KMS-11 (cell line): ENCODE measurements around the gene GARS1.

ENCODE experiments used
- H2AFZ ChIP-seq: fragments of 200-600 bp; sonication (generic); 2 replicates; pipeline ENCODE4 v1.6.1; 2016; ENCODE audit warnings: antibody characterized with exemption, mixed run types, low read depth
- H3K27ac ChIP-seq: fragments of 200-600 bp; sonication (generic); 2 replicates; pipeline ENCODE4 v1.6.1; 2016; ENCODE audit warnings: mild to moderate bottlenecking, mixed run types
- H3K27me3 ChIP-seq: fragments of 200-600 bp; sonication (generic); 2 replicates; pipeline ENCODE4 v1.6.1; 2017; ENCODE audit warnings: mild to moderate bottlenecking, low read depth, mixed run types, moderate library complexity; ENCODE audit not compliant: insufficient read depth
- H3K36me3 ChIP-seq: fragments of 200-600 bp; sonication (generic); 2 replicates; pipeline ENCODE4 v1.6.1; 2017; ENCODE audit warnings: mild to moderate bottlenecking, mixed run types; ENCODE audit not compliant: insufficient read depth
- H3K4me1 ChIP-seq: fragments of 200-600 bp; sonication (generic); 2 replicates; pipeline ENCODE4 v1.6.1; 2016; ENCODE audit warnings: mild to moderate bottlenecking, low read depth, mixed run types; ENCODE audit not compliant: poor library complexity, severe bottlenecking
- H3K4me2 ChIP-seq: fragments of 200-600 bp; sonication (generic); 2 replicates; pipeline ENCODE4 v1.7.0; 2016; ENCODE audit warnings: mild to moderate bottlenecking, mixed run types
- H3K4me3 ChIP-seq: fragments of 200-600 bp; sonication (generic); IDR thresholded peaks from 2 replicates; pipeline ENCODE4 v1.6.1; 2017; ENCODE audit warnings: low read depth, low read length, mixed read lengths; ENCODE audit not compliant: insufficient read depth
- H3K79me2 ChIP-seq: fragments of 200-600 bp; sonication (generic); 2 replicates; pipeline ENCODE4 v1.6.1; 2016; ENCODE audit warnings: low read depth, mixed run types; ENCODE audit not compliant: insufficient read depth
- H3K9ac ChIP-seq: fragments of 200-600 bp; sonication (generic); 2 replicates; pipeline ENCODE4 v1.6.1; 2016; ENCODE audit warnings: mild to moderate bottlenecking, mixed run types
- H4K20me1 ChIP-seq: fragments of 200-600 bp; sonication (generic); 2 replicates; pipeline ENCODE4 v1.6.1; 2016; ENCODE audit warnings: mild to moderate bottlenecking, mixed run types; ENCODE audit not compliant: insufficient read depth
- TF ChIP-seq, protein P1 (sequence below): fragments of 200-600 bp; sonication (generic); conservative IDR thresholded peaks from 2 replicates; pipeline ENCODE4 v1.6.1; 2017; ENCODE audit warnings: low read depth, mild to moderate bottlenecking, antibody characterized with exemption, low read length, moderate library complexity, mixed read lengths

Gene GARS1

DNA sequence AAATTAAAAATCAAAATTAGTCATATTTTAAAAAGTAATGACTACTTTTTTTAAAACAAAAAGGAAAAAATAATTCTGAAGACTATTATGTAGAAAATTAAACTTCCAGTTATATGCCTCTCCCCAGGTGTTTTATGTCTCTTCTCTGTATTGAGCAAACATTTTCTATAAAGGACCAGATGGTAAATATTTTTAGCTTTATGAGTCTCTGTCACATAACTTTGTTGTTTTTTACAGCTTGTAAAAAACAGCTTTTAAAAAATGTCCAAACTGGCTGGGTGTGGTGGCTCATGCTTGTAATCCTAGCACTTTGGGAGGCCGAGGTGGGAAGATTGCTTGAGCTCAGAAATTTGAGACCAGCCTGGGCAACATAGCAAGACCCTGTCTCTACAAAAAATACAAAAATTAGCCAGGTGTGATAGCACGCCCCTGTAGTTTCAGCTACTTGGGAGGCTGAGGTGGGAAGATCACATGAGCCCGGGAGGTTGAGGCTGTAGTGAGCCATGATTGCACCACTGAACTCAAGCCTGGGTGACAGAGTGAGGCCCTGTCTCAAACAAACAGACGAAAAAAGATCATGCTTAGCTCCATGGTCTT lies 23.5 kb downstream of the GARS1 start:
- H3K36me3 ChIP-seq = peaks cover 13% of the 10 kb centered on the region; the same call in 1 of the 2 replicates
- H4K20me1 ChIP-seq = no peaks in the 10 kb centered on the region
- peaks cover 29% of the 10 kb centered on the region; the same call in 1 of the 2 replicates for H3K79me2 ChIP-seq

DNA sequence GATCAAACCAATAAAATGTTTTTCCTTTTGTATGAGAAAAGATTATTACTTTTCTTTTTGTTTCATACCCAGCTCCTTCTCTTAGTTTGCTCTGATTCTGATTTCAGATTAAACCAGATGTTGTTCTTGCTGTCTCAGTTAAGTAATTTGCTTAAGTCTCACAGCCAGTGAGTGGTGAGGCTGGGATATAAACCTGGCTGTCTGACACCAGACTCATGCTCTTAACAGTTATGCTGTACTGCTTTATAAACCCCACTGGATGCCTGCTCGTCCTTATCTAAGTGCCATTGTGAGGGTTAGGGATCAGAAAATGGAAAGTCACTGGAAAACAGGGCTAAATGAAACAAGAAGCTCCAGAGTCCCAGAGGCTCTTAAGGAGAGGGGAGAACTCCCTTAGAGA lies 24.3 kb downstream of the GARS1 start:
- Histone ChIP-seq H2AFZ (no peak overlapping the region), H3K4me2 (no peak overlapping the region), H3K27ac (no peak overlapping the region), H3K27me3 (no peaks in the 10 kb centered on the region), H3K4me1 (no peaks in the 10 kb centered on the region), H3K36me3 (peaks cover 8% of the 10 kb centered on the region; the same call in 1 of the 2 replicates), H3K9ac (no peak overlapping the region), H3K4me3 (no peak overlapping the region), H3K79me2 (peaks cover 23% of the 10 kb centered on the region; the same call in 1 of the 2 replicates), H4K20me1 (no peaks in the 10 kb centered on the region)
- TF ChIP-seq, protein P1, sequence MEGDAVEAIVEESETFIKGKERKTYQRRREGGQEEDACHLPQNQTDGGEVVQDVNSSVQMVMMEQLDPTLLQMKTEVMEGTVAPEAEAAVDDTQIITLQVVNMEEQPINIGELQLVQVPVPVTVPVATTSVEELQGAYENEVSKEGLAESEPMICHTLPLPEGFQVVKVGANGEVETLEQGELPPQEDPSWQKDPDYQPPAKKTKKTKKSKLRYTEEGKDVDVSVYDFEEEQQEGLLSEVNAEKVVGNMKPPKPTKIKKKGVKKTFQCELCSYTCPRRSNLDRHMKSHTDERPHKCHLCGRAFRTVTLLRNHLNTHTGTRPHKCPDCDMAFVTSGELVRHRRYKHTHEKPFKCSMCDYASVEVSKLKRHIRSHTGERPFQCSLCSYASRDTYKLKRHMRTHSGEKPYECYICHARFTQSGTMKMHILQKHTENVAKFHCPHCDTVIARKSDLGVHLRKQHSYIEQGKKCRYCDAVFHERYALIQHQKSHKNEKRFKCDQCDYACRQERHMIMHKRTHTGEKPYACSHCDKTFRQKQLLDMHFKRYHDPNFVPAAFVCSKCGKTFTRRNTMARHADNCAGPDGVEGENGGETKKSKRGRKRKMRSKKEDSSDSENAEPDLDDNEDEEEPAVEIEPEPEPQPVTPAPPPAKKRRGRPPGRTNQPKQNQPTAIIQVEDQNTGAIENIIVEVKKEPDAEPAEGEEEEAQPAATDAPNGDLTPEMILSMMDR = no peak

More for the DNA sequence above, 23.5 kb downstream of the GARS1 start:
- Histone ChIP-seq H3K27ac (no peak overlapping the region), H3K4me3 (no peak overlapping the region), H3K4me1 (no peaks in the 10 kb centered on the region), H3K4me2 (no peak overlapping the region), H2AFZ (no peak overlapping the region), H3K9ac (no peak overlapping the region), H3K27me3 (no peaks in the 10 kb centered on the region)
- TF ChIP-seq, protein P1 = no peak

- no peak overlapping the region for H3K4me3 ChIP-seq
- H3K36me3 ChIP-seq = peaks cover 4% of the 10 kb centered on the region; the same call in 1 of the 2 replicates
- no peak overlapping the region for H3K4me2 ChIP-seq
- H3K4me1 ChIP-seq = peaks cover under 1% of the 10 kb centered on the region
- no peak overlapping the region for H3K27ac ChIP-seq
- H2AFZ ChIP-seq = no peak overlapping the region
- TF ChIP-seq, protein P1 = no peak
- no peaks in the 10 kb centered on the region for H3K27me3 ChIP-seq
- H3K79me2 ChIP-seq = no peaks in the 10 kb centered on the region
- H4K20me1 ChIP-seq = no peaks in the 10 kb centered on the region
- no peak overlapping the region for H3K9ac ChIP-seq
Measured at GRCh38 chr7:30625283-30625682, 30.6 kb downstream of the GARS1 start.

- no peaks in the 10 kb centered on the region for H3K27me3 ChIP-seq
- H3K27ac ChIP-seq = no peak overlapping the region
- H3K4me1 ChIP-seq = peaks cover 7% of the 10 kb centered on the region
- no peak overlapping the region for H3K4me2 ChIP-seq
- no peak overlapping the region for H3K9ac ChIP-seq
- H3K79me2 ChIP-seq = no peaks in the 10 kb centered on the region
- H3K4me3 ChIP-seq = no peak overlapping the region
- peaks cover 4% of the 10 kb centered on the region; the same call in 1 of the 2 replicates for H3K36me3 ChIP-seq
- no peaks in the 10 kb centered on the region for H4K20me1 ChIP-seq
- H2AFZ ChIP-seq = no peak overlapping the region
- TF ChIP-seq, protein P1 = no peak
Measured at GRCh38 chr7:30627026-30627425, 32.3 kb downstream of the GARS1 start.
